Dedifferentiated amniotic fluid mesenchymal stem cell (primary cell): Measurements from ENCODE around the gene VAPB.

Source experiments
- DNase-seq: peaks from one replicate; pipeline ENCODE4 v3.0.0-alpha.2; 2016; ENCODE audit errors: extremely low spot score

Gene VAPB

GRCh38 chr20:58461104-58461503, 72.1 kb downstream of the VAPB start:
- DNase-seq, result no peak

- DNase-seq, result no peak
Measured at GRCh38 chr20:58461899-58462298, 72.9 kb downstream of the VAPB start.

DNA sequence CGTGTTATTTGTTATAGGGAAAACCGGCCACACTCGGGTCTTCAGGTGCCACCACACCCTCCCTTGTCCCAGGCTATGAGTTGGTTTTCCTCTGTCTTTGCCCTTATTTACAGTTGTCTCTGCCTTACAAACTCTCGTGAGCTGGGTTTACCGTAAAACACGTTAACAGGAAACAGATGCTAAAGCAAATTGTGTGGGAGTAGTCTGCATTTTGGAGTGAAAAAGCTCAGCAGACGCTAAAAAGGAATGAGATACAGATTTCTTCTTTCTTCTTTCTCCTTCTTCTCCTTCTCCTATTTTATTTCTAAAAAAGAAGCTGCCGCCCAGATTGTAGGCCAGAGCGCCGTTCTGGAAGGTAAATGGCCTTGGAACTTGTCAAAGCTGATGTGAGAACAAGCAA, 74.2 kb downstream of the VAPB start:
- no peak for DNase-seq

- no peak for DNase-seq
Measured at GRCh38 chr20:58464838-58465237, 75.8 kb downstream of the VAPB start.

DNA sequence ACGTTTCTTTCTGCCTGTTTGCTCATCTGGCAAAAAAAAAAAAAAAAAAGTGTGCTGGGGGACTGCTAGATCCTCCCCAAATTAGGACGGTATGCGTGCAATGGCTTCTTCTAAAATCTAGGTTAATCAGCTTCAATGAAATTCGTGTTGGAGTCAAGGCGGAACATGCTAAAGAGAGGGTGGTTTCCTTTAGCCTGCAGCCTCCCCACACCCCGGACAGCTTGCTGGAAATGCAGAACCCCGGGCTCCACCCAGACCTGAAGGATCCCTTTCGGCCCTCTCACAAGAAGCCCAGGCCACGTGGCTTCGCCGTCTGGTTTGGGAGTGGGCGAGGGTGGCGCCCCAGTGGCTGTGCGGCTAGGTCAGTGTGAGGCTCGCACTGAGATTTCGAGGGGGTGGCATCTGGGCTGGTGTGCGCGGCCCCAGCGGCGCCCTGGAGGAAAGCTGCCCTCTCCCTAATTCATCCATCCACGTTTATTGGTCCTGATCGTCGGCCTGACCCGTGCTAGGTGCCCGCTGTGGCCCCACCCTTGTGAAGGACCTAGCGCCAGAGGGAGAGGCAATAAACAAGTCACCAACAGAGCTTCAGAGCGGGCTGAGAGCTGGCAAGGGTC, 77.2 kb downstream of the VAPB start:
- no peak for DNase-seq

GRCh38 chr20:58466729-58467571, 77.9 kb downstream of the VAPB start:
- DNase-seq, result no peak

DNA sequence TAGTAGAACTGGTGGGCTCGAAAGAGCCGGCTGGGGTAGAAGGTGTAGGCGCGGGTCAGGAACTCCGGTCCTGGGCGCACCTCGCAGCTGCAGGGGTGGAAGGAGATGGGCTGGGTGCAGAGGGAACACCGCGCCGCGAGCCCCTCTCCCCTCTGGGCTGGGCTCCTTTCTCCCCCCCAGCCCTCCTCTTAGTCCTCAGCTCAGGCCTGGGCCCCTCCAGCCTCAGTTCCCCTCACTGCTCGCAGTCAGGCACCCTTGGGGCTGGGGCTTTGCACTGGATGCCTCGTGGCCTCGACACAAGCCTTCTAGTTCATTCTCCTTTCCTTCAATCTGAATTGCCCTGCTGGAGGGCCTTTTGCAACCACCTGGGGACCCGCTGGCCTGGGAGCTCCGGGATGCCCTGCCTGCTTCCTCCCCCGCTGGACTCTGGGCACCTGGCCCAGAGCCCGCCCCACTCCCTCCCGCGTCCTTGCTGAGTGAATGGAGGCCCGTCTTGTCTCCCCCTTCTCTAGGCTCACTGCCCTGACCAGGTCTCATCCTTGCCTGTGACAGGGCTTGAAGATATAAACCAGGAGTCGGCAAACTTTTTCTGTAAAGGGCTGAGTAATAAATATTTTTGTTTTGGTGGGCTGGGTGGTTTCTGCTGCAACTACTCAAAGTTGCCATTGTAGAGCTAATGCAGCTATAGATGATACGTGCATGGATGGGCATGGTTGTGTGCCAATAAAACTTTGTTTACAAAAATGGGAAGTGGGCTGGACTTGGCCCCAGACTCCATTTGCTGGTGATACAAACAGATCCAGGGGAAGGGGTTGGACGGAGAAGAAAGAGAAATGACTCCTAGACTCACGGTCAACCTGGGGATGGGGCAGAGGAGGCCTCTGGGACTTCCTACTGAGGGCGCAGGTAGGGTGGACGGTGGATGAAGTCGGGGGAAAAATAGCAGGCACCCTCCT, 78.8 kb downstream of the VAPB start:
- no peak for DNase-seq

DNA sequence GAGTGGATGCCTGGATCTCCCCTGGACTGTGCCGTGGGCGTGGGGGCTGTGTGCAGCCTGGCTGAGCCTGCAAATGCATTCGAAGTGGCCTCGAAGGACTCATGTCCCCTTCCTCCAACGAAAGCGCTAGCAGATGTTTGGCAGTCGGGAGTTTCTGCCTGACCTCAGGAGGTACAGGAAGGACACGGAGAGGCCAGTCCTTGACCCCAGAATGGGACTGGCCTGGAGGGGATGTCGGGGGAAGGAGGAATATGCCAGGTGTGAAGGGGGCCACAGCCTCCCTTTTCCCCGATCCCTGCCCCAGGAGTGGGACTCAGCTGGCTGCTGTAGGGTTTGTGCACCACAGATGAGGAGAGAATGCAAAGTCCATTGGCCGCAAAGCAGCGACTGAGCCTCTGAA, 80.6 kb downstream of the VAPB start:
- no peak for DNase-seq

DNA sequence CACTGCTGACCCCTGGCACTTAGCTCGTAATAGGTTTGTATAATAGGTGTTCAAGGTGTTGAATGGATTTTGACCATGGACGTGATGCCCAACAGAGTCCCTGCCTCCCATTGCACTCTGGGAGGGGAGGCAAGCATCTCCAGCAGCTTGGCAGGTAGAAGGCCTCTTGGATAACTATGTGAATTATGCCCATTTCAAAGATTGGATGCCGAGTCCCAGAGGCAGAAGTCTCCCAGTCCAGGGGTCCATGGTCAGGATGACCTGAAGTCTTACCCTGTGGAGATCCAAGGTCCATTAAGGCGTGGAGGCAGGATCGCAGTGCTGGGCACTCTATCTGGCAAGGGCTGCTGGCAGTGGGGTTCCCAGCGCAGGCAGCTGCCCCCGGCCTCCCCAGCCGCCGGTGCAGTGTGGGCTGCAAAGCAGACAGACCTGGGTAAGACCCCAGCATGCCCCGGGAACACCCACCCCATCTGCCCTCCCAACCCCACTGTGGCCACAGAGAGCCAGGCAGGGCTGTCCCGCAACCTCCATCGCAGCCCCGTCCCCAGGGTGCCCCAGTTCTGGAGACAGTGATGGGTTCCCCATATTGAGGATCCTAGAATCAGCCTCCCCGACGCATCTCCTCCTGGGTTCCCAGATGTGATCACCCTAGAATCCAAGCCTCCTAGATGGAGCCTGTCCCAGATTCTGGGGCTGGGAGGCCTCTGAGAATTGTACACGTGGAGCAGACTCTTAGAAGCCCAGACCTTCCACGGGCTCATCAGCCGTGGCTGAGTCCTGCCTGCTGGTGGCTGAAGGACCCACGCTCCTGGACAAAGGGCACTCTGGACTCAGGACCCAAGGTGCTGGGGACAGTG, 81.5 kb downstream of the VAPB start:
- no peak for DNase-seq

- peak; percentile 88 for DNase-seq
Measured at GRCh38 chr20:58471193-58472164, 82.5 kb downstream of the VAPB start.

- DNase-seq, result no peak
Measured at GRCh38 chr20:58472273-58473018, 83.4 kb downstream of the VAPB start.

GRCh38 chr20:58473453-58474425, 84.7 kb downstream of the VAPB start:
- DNase-seq, result no peak

- DNase-seq, result no peak
Measured at GRCh38 chr20:58475466-58475865, 86.4 kb downstream of the VAPB start.

GRCh38 chr20:58478141-58478805, 89.2 kb downstream of the VAPB start:
- DNase-seq, result no peak

DNA sequence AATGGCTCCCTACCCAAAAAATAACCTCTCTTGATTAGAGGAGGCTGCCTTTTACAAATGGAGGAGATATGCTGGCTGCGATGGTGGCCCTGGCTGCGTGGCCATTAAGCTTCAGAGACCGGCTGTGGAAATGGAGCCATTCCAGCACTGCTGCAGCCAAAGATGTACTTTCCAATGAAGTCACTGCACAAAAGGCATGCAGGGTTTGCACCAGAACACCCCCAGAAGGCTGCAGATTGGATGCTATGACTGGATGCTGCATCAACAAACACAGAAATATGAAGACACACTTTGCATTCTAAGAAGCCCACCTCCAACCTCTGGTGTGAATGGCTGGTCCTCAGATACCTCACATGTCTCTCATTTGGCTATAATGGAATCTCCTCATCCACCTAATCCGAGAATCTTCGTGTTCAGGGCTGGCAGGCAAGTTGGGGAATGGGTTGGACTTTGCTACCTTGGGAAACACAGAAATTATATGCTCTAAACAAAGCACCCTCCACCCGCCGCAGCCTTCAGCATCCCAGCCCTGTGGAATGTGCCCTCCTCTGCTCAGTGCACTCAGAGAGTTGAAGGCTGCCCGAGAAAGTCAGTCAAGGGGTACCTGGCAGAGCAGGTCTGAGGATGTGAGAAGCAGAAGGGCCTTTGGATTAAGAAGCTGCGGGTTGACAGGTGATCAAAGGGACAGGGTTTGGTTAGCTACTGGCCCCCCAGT, 90.9 kb downstream of the VAPB start:
- no peak for DNase-seq

DNA sequence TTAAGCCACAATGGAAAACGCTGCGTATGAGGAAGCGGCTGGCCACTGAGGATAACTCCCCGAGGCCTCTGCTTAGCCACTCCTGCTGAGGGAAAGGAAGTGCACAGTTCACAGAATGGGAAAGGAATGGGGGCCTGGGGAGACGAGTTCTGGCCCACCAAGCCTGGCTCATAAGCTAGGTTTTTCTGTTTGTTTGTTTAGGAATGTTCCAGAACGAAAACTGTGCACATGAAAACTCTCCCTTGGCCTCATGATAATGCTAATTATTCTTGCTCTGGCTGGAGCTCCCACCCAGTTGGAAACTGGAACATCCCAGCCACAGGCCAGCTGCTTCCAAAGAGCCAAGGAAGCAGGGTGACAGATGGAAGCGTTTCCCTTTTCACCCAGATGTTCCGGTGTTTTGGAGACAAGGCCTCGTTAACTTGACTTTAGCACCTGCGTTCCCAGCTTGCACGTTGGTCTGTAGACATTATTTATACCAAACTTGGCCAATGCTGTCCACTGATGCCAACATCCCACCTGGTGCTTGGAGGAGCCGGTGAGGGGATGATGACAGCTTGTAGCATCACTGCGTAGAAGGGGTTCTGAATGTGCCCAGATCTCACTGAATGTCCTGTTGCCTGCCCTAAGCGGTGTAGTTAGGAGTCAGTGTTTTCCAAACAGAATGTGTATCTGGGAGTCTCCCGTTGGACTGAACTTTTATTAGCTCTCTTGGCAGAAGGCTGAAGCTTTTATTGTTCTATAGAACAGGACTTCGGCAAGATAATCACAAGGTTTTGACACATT, 91.7 kb downstream of the VAPB start:
- no peak for DNase-seq
